Calu3 (cell line): ENCODE results near the gene ADRA2A. TPM values are rescaled to one million over a fixed set of nuclear protein-coding genes. Genes with fewer than 3 reads are reported as not detected.

ENCODE experiments used
- BruUV-seq: library from RNA; stranded (reverse); fragments of 400-500 nt; replicated peaks from 2 replicates; lab custom pipeline; 2021; lab: Mats Ljungman, UMichigan
- CTCF ChIA-PET: fragments of 300-600 bp; sonication (Branson Sonifier 250); formaldehyde crosslinking; loops from one replicate; lab custom pipeline; 2022; ENCODE audit warnings: antibody characterized with exemption; lab: Charles Lee
- DNase-seq: peaks from one replicate; pipeline ENCODE4 v3.0.0; 2022
- H3K27ac Mint-ChIP-seq: one replicate; pipeline ENCODE4 v1.8.0; 2022; ENCODE audit warnings: mixed read lengths; ENCODE audit not compliant: unreplicated experiment
- H3K27me3 Mint-ChIP-seq: one replicate; pipeline ENCODE4 v1.8.0; 2022; ENCODE audit warnings: mixed read lengths; ENCODE audit not compliant: unreplicated experiment
- H3K36me3 Mint-ChIP-seq: one replicate; pipeline ENCODE4 v1.8.0; 2022; ENCODE audit warnings: mild to moderate bottlenecking, moderate library complexity, mixed read lengths; ENCODE audit not compliant: insufficient read depth, unreplicated experiment
- H3K4me1 Mint-ChIP-seq: one replicate; pipeline ENCODE4 v1.8.0; 2022; ENCODE audit warnings: mild to moderate bottlenecking, low read depth, mixed read lengths; ENCODE audit not compliant: unreplicated experiment
- H3K4me3 Mint-ChIP-seq: one replicate; pipeline ENCODE4 v1.8.0; 2022; ENCODE audit warnings: mild to moderate bottlenecking, low read depth, moderate library complexity, mixed read lengths; ENCODE audit not compliant: unreplicated experiment
- H3K9me3 Mint-ChIP-seq: one replicate; pipeline ENCODE4 v1.8.0; 2022; ENCODE audit warnings: low read depth, mixed read lengths; ENCODE audit not compliant: unreplicated experiment
- intact Hi-C: fragments of 100-400 bp; cut with micrococcal nuclease; formaldehyde crosslinking; loops from one replicate; pipeline ENCODE4 v1.10.0; 2022; ENCODE audit not compliant: unreplicated experiment
- total RNA-seq: library from RNA; stranded (reverse); gene quantifications from 2 replicates; pipeline ENCODE4 v1.2.3, GENCODE V29; 2022
- TF ChIP-seq, protein P1 (sequence below): fragments of 200-600 bp; IDR thresholded peaks from one replicate; pipeline ENCODE4 v1.8.0; 2022; ENCODE audit warnings: antibody characterized with exemption; ENCODE audit not compliant: unreplicated experiment

ADRA2A gene
- total RNA-seq, 1 experiment from 2014 or later = 5.4 TPM

GRCh38 chr10:111072232-111072631, 4.6 kb upstream of the ADRA2A start:
- peaks cover 11% of the 10 kb centered on the region for H3K36me3 Mint-ChIP-seq

GRCh38 chr10:111075577-111076185, 1.1 kb upstream of the ADRA2A start:
- no TSS peak for BruUV-seq
- TF ChIP-seq, protein P1, sequence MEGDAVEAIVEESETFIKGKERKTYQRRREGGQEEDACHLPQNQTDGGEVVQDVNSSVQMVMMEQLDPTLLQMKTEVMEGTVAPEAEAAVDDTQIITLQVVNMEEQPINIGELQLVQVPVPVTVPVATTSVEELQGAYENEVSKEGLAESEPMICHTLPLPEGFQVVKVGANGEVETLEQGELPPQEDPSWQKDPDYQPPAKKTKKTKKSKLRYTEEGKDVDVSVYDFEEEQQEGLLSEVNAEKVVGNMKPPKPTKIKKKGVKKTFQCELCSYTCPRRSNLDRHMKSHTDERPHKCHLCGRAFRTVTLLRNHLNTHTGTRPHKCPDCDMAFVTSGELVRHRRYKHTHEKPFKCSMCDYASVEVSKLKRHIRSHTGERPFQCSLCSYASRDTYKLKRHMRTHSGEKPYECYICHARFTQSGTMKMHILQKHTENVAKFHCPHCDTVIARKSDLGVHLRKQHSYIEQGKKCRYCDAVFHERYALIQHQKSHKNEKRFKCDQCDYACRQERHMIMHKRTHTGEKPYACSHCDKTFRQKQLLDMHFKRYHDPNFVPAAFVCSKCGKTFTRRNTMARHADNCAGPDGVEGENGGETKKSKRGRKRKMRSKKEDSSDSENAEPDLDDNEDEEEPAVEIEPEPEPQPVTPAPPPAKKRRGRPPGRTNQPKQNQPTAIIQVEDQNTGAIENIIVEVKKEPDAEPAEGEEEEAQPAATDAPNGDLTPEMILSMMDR = no peak
- H3K9me3 Mint-ChIP-seq = no peaks in the 10 kb centered on the region
- peaks cover 37% of the 10 kb centered on the region for H3K27me3 Mint-ChIP-seq
- H3K36me3 Mint-ChIP-seq = peaks cover 23% of the 10 kb centered on the region
- H3K27ac Mint-ChIP-seq = no peak overlapping the region
- intact Hi-C loops = loop anchor here (1.0 to 10.0 kb wide), 8 partner anchors 61 to 1059 kb away; no protein-coding TSS in a partner anchor
- DNase-seq = no peak
- H3K4me1 Mint-ChIP-seq = peaks cover 7% of the 10 kb centered on the region
- peak overlapping the region; percentile 88 for H3K4me3 Mint-ChIP-seq
- CTCF ChIA-PET = interaction anchor here (0.8 to 1.8 kb wide), 3 partner anchors 11 to 329 kb away, joined by 3 to 8 read pairs (median 4); no protein-coding TSS in a partner anchor

More at GRCh38 chr10:111072232-111072631, 4.6 kb upstream of the ADRA2A start:
- no peak overlapping the region for H3K27ac Mint-ChIP-seq
- H3K4me1 Mint-ChIP-seq = no peaks in the 10 kb centered on the region
- CTCF ChIA-PET = no interaction called here
- no TSS peak for BruUV-seq
- no peak for DNase-seq
- peaks cover 37% of the 10 kb centered on the region for H3K27me3 Mint-ChIP-seq
- H3K9me3 Mint-ChIP-seq = no peaks in the 10 kb centered on the region
- TF ChIP-seq, protein P1 = no peak
- no peak overlapping the region for H3K4me3 Mint-ChIP-seq
- intact Hi-C loops = loop anchor here (10.0 kb wide), 1 partner anchor 1063 kb away; no protein-coding TSS in a partner anchor

DNA sequence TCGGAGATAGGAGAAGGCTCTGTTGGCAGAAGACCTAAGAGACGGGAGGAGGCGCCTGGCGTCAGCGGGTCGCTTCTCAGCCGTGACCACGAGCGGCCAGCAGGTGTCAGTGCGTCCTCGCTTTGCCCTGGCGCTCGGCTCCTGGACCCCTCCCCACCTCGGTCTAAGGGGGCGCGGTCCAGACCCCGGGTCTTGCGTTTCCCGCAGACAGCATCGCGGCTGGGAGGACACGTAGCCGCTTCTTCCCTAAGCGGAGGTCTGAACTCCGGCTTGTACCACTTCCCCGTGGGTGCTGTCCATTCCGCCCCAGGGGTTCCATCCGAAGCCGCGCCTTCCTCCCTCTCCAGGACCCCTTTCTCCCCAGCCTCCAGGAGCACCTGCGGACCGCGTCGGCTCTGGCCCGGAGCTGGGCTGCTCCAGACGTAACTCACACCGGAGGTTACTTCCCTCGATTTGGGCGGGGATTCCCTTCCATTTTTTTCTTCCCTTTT, 593 bp upstream of the ADRA2A start:
- Mint-ChIP-seq H3K36me3 (peaks cover 23% of the 10 kb centered on the region), H3K27ac (no peak overlapping the region), H3K4me1 (peaks cover 7% of the 10 kb centered on the region), H3K4me3 (peak overlapping the region; percentile 88), H3K9me3 (no peaks in the 10 kb centered on the region), H3K27me3 (peaks cover 37% of the 10 kb centered on the region)
- intact Hi-C loops = loop anchor here (1.0 to 10.0 kb wide), 8 partner anchors 61 to 1059 kb away; no protein-coding TSS in a partner anchor
- peak; percentile 71 for DNase-seq
- TF ChIP-seq, protein P1 = peak; percentile 75
- CTCF ChIA-PET = interaction anchor here (0.6 to 1.8 kb wide), 14 partner anchors 11 to 1061 kb away, joined by 3 to 15 read pairs (median 4); partner anchors contain the start of genes BBIP1 and SHOC2
- BruUV-seq = no TSS peak

DNA sequence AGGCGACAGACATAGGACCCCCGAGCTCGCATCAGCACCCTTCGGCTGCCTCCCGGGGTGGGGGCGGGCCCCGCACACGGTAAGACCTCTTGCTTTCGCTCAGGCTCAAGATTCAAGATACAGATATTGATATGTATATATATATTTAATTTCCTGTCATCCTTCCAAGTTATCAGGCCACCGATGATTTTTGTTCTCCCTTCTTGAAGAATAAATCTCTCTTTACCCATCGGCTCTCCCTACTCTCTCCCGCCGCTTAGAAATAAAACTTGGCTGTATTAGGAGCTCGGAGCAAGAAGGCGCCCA, 603 bp downstream of the ADRA2A start:
- CTCF ChIA-PET = interaction anchor here (0.6 to 1.1 kb wide), 5 partner anchors 114 to 1060 kb away, joined by 3 to 7 read pairs (median 3); partner anchors contain the start of genes BBIP1 and SHOC2
- H3K4me1 Mint-ChIP-seq = peaks cover 7% of the 10 kb centered on the region
- no peak for DNase-seq
- no peaks in the 10 kb centered on the region for H3K9me3 Mint-ChIP-seq
- H3K4me3 Mint-ChIP-seq = peak overlapping the region; percentile 88
- TF ChIP-seq, protein P1 = no peak
- H3K27me3 Mint-ChIP-seq = peaks cover 37% of the 10 kb centered on the region
- intact Hi-C loops = loop anchor here (2.0 to 10.0 kb wide), 4 partner anchors 59 to 1057 kb away; no protein-coding TSS in a partner anchor
- no peak overlapping the region for H3K27ac Mint-ChIP-seq
- H3K36me3 Mint-ChIP-seq = peaks cover 23% of the 10 kb centered on the region
- no TSS peak for BruUV-seq
